Measurements from ENCODE around the gene AP1AR.
"Not testable (repeated sequence)": the region's sequence is repeated elsewhere in the genome, so short reads cannot be mapped to it uniquely, and the experiment has no call there.

The AP1AR gene

GRCh38 chr4:112279025-112279881 is 47.7 kb downstream of the AP1AR start:
- no peak for DNase-seq (ENCODE audit: low read depth in 2 of 2)

GRCh38 chr4:112279882-112280315 is 48.3 kb downstream of the AP1AR start:
- no peak for DNase-seq (ENCODE audit: low read depth in 2 of 2)

GRCh38 chr4:112280386-112281056 is 48.9 kb downstream of the AP1AR start:
- no peak for DNase-seq (ENCODE audit: low read depth in 2 of 2)

GRCh38 chr4:112281895-112282398 is 50.4 kb downstream of the AP1AR start:
- DNase-seq (ENCODE audit: low read depth in 2 of 2) = not testable (repeated sequence)

- DNase-seq (ENCODE audit: low read depth in 2 of 2) = no peak
These were observed 51.5 kb downstream of the AP1AR start for GRCh38 chr4:112282860-112283667.

GRCh38 chr4:112284166-112284565 is 52.6 kb downstream of the AP1AR start:
- DNase-seq (ENCODE audit: low read depth in 2 of 2) = no peak

GRCh38 chr4:112284662-112285411 is 53.2 kb downstream of the AP1AR start:
- no peak for DNase-seq (ENCODE audit: low read depth in 2 of 2)

GRCh38 chr4:112287258-112287989 is 55.8 kb downstream of the AP1AR start:
- DNase-seq (ENCODE audit: low read depth in 2 of 2) = no peak

GRCh38 chr4:112288455-112288854 is 56.9 kb downstream of the AP1AR start:
- DNase-seq (ENCODE audit: low read depth in 2 of 2) = no peak

GRCh38 chr4:112289407-112290253 is 58.0 kb downstream of the AP1AR start:
- DNase-seq (ENCODE audit: low read depth in 2 of 2) = no peak

- DNase-seq (ENCODE audit: low read depth in 2 of 2) = no peak
These were observed 58.8 kb downstream of the AP1AR start for GRCh38 chr4:112290341-112290740.

GRCh38 chr4:112296949-112297880 is 65.6 kb downstream of the AP1AR start, which contains the start of gene ALPK1:
ALPK1 (plus strand) TSS chr4:112297369.
- no peak for DNase-seq (ENCODE audit: low read depth in 2 of 2)

GRCh38 chr4:112299721-112300120 is 68.1 kb downstream of the AP1AR start:
- DNase-seq (ENCODE audit: low read depth in 2 of 2) = no peak

- DNase-seq (ENCODE audit: low read depth in 2 of 2) = no peak
These were observed 71.0 kb downstream of the AP1AR start for GRCh38 chr4:112302320-112303274.

- not testable (repeated sequence) for DNase-seq (ENCODE audit: low read depth in 2 of 2)
These were observed 73.9 kb downstream of the AP1AR start for GRCh38 chr4:112305477-112305876.

GRCh38 chr4:112309263-112309791 is 77.7 kb downstream of the AP1AR start:
- not testable (repeated sequence) for DNase-seq (ENCODE audit: low read depth in 2 of 2)

GRCh38 chr4:112311516-112311915 is 79.9 kb downstream of the AP1AR start:
- DNase-seq (ENCODE audit: low read depth in 2 of 2) = no peak
